ENCODE measurements around the gene ADH5.
"Not testable (repeated sequence)": the region's sequence is repeated elsewhere in the genome, so short reads cannot be mapped to it uniquely, and the experiment has no call there.

ADH5 gene

GRCh38 chr4:99082192-99082591 lies 6.4 kb downstream of the ADH5 start:
- DNase-seq = no peak

GRCh38 chr4:99080869-99081268 lies 7.7 kb downstream of the ADH5 start:
- DNase-seq = not testable (repeated sequence)

GRCh38 chr4:99079625-99080295 lies 8.8 kb downstream of the ADH5 start:
- DNase-seq = no peak

GRCh38 chr4:99078931-99079624 lies 9.5 kb downstream of the ADH5 start:
- DNase-seq = no peak

GRCh38 chr4:99078336-99078735 lies 10.3 kb downstream of the ADH5 start:
- no peak for DNase-seq

- DNase-seq = no peak
These were observed 11.4 kb downstream of the ADH5 start for GRCh38 chr4:99077177-99077576.

GRCh38 chr4:99076292-99076976 lies 12.2 kb downstream of the ADH5 start:
- no peak for DNase-seq

- DNase-seq = no peak
These were observed 13.8 kb downstream of the ADH5 start for GRCh38 chr4:99074816-99075215.

GRCh38 chr4:99071159-99071558 lies 17.4 kb downstream of the ADH5 start:
- DNase-seq = no peak

GRCh38 chr4:99067617-99068016 lies 21.0 kb downstream of the ADH5 start:
- no peak for DNase-seq

GRCh38 chr4:99065521-99065920 lies 23.1 kb downstream of the ADH5 start:
- DNase-seq = not testable (repeated sequence)

- DNase-seq = no peak
These were observed 26.5 kb downstream of the ADH5 start for GRCh38 chr4:99062120-99062519.

GRCh38 chr4:99061048-99061700 lies 27.4 kb downstream of the ADH5 start:
- no peak for DNase-seq

GRCh38 chr4:99059550-99059949 lies 29.0 kb downstream of the ADH5 start:
- no peak for DNase-seq

- DNase-seq = no peak
These were observed 30.4 kb downstream of the ADH5 start for GRCh38 chr4:99058228-99058627.

GRCh38 chr4:99054428-99054994 lies 34.1 kb downstream of the ADH5 start:
- no peak for DNase-seq

GRCh38 chr4:99052902-99053301 lies 35.7 kb downstream of the ADH5 start:
- no peak for DNase-seq

GRCh38 chr4:99047710-99048109 lies 40.9 kb downstream of the ADH5 start:
- no peak for DNase-seq

GRCh38 chr4:99043346-99043745 lies 45.2 kb downstream of the ADH5 start:
- DNase-seq = peak in 1 of 2 donors; percentile 64

- DNase-seq = no peak
These were observed 50.4 kb downstream of the ADH5 start for GRCh38 chr4:99038213-99038612.

GRCh38 chr4:99033956-99034355 lies 54.6 kb downstream of the ADH5 start:
- no peak for DNase-seq

GRCh38 chr4:99029852-99030251 lies 58.7 kb downstream of the ADH5 start:
- DNase-seq = no peak
